Caco-2 (cell line): ENCODE measurements around the gene ARPP21. TPM values are rescaled to one million over a fixed set of nuclear protein-coding genes. Genes with fewer than 3 reads are reported as not detected.

Source experiments
- BruUV-seq: library from RNA; stranded (reverse); fragments of 400-500 nt; replicated peaks from 2 replicates; lab custom pipeline; 2021; lab: Mats Ljungman, UMichigan
- CTCF ChIA-PET: fragments of 300-600 bp; sonication (Branson Sonifier 250); formaldehyde crosslinking; loops from one replicate; lab custom pipeline; 2022; ENCODE audit warnings: antibody characterized with exemption; lab: Charles Lee
- POLR2A ChIA-PET: fragments of 300-600 bp; sonication (Branson Sonifier 250); formaldehyde crosslinking; loops from one replicate; lab custom pipeline; 2022; ENCODE audit warnings: antibody characterized with exemption; lab: Charles Lee
- DNase-seq, 2 experiments: peaks; one replicate each; pipeline versions ENCODE4 v3.0.0 to v3.0.0-alpha.2; 2020 to 2022
- H3K27me3 ChIP-seq: replicated peaks from 2 replicates; pipeline ENCODE4 v1.6.0; 2011; ENCODE audit warnings: low read length; ENCODE audit not compliant: control insufficient read depth, insufficient read depth
- H3K36me3 ChIP-seq: 2 replicates; pipeline ENCODE4 v1.5.1; 2011; ENCODE audit warnings: low read length; ENCODE audit not compliant: control insufficient read depth, insufficient read depth
- H3K4me1 ChIP-seq: fragments of 250-450 bp; sonication (Bioruptor Pico); 2 replicates; pipeline ENCODE4 v1.5.1; 2020; ENCODE audit warnings: mild to moderate bottlenecking
- H3K4me3 ChIP-seq: 2 replicates; pipeline ENCODE4 v1.5.1; 2011; ENCODE audit warnings: low read depth, mild to moderate bottlenecking, control low read depth, low read length
- H3K9me3 ChIP-seq: fragments of 250-450 bp; sonication (Bioruptor Pico); 2 replicates; pipeline ENCODE4 v1.5.1; 2020; ENCODE audit warnings: mild to moderate bottlenecking, moderate library complexity
- H3K27ac Mint-ChIP-seq: one replicate; pipeline ENCODE4 v1.8.0; 2022; ENCODE audit warnings: mixed read lengths; ENCODE audit not compliant: unreplicated experiment
- H3K27me3 Mint-ChIP-seq: one replicate; pipeline ENCODE4 v1.8.0; 2022; ENCODE audit warnings: mixed read lengths; ENCODE audit not compliant: insufficient read depth, unreplicated experiment
- H3K36me3 Mint-ChIP-seq: one replicate; pipeline ENCODE4 v1.8.0; 2022; ENCODE audit warnings: mild to moderate bottlenecking, mixed read lengths; ENCODE audit not compliant: insufficient read depth, unreplicated experiment
- H3K4me1 Mint-ChIP-seq: one replicate; pipeline ENCODE4 v1.8.0; 2022; ENCODE audit warnings: low read depth, mixed read lengths; ENCODE audit not compliant: unreplicated experiment
- H3K4me3 Mint-ChIP-seq: one replicate; pipeline ENCODE4 v1.8.0; 2022; ENCODE audit warnings: mild to moderate bottlenecking, moderate library complexity, mixed read lengths; ENCODE audit not compliant: unreplicated experiment
- H3K9me3 Mint-ChIP-seq: one replicate; pipeline ENCODE4 v1.8.0; 2022; ENCODE audit warnings: mixed read lengths; ENCODE audit not compliant: unreplicated experiment
- intact Hi-C: fragments of 100-400 bp; cut with micrococcal nuclease; formaldehyde crosslinking; loops from one replicate; pipeline ENCODE4 v1.10.0; 2022; ENCODE audit not compliant: unreplicated experiment
- total RNA-seq: library from RNA; stranded (reverse); gene quantifications from 2 replicates; pipeline ENCODE4 v1.2.3, GENCODE V29; 2022
- TF ChIP-seq, protein P1 (sequence below), 2 experiments: fragments of 200-600 bp in 1 of 2; IDR thresholded peaks; 1 replicate in 1 of 2; 2 replicates in 1 of 2; pipeline versions ENCODE4 v1.5.1 to v1.8.0; 2011 to 2022; ENCODE audit warnings: antibody characterized with exemption in 1 of 2, control low read depth in 1 of 2, inconsistent platforms in 1 of 2, low read depth in 1 of 2, low read length in 1 of 2, mild to moderate bottlenecking in 1 of 2, moderate library complexity in 1 of 2; ENCODE audit not compliant: insufficient read depth in 1 of 2, severe bottlenecking in 1 of 2, unreplicated experiment in 1 of 2

The ARPP21 gene
- total RNA-seq, 1 experiment from 2014 or later = not detected

DNA sequence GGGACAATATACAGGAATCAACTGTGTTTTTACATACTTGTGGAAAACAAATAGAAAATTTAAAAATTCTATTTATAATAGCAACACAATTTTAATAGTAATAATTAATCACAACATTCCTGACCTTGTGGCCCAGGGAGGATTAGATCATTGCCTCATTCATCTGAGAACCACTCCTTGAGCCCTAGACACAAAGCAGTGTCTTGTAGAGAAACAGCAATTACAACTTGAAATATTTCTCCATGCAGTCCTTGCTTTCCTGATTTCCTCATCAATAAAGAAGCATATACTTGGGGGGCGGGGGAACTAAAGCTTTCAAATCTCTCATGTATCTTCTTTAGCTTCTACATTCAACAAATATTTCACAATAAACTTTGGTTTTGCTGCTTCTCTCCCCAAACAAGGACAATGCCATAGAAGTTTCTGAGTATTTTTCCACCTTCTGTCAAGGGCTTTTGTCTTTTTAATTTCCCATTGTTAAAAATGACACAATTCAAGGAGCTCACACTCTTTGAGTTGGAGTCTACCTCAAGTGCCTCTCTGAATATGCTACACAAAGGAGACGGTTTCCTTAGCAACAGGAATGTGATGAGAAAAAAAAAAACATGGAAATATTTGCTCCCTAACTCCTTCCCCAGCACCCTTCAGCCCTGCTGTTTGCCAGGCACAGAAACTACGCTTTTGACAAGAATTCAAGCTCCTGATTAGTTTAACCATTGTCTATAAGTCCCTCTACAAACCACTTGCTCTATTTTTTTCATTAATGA lies 118.8 kb downstream of the ARPP21 start:
- Histone ChIP-seq H3K27me3 (no peaks in the 10 kb centered on the region), H3K9me3 (no peaks in the 10 kb centered on the region), H3K4me1 (no peaks in the 10 kb centered on the region), H3K4me3 (no peak overlapping the region), H3K36me3 (no peaks in the 10 kb centered on the region)
- H3K27ac Mint-ChIP-seq = no peak overlapping the region
- no peaks in the 10 kb centered on the region for H3K4me1 Mint-ChIP-seq
- H3K27me3 Mint-ChIP-seq = peaks cover 3% of the 10 kb centered on the region
- intact Hi-C loops = no loop called here
- CTCF ChIA-PET = no interaction called here
- no peaks in the 10 kb centered on the region for H3K9me3 Mint-ChIP-seq
- BruUV-seq = no TSS peak
- H3K4me3 Mint-ChIP-seq = no peak overlapping the region
- POLR2A ChIA-PET = no interaction called here
- H3K36me3 Mint-ChIP-seq = no peaks in the 10 kb centered on the region
- TF ChIP-seq, protein P1, sequence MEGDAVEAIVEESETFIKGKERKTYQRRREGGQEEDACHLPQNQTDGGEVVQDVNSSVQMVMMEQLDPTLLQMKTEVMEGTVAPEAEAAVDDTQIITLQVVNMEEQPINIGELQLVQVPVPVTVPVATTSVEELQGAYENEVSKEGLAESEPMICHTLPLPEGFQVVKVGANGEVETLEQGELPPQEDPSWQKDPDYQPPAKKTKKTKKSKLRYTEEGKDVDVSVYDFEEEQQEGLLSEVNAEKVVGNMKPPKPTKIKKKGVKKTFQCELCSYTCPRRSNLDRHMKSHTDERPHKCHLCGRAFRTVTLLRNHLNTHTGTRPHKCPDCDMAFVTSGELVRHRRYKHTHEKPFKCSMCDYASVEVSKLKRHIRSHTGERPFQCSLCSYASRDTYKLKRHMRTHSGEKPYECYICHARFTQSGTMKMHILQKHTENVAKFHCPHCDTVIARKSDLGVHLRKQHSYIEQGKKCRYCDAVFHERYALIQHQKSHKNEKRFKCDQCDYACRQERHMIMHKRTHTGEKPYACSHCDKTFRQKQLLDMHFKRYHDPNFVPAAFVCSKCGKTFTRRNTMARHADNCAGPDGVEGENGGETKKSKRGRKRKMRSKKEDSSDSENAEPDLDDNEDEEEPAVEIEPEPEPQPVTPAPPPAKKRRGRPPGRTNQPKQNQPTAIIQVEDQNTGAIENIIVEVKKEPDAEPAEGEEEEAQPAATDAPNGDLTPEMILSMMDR (IDR thresholded peaks at IDR 0.05; ENCODE audit: insufficient read depth in 1 of 2, low read depth in 1 of 2, low read length in 1 of 2, severe bottlenecking in 1 of 2, unreplicated experiment in 1 of 2) = no peak
- no peak for DNase-seq

DNA sequence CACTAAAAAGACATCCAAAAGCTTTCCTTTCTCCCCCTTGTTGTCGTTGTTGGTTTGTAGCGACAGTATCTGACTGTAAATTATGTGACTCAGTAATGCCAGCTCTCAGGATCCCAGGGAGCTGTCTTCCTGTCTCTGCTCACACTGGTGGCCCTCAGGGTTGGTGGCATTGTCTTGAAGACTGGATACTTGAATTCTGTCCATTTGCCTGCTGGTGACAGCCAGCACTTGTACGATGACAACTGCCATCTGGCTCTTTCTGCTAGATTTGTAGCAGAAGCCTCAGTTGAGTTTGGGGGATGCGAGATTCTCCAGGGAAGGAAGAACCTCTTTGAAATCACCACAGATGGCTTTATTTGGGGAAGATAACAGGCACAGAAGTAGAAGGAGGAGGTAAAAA lies 120.8 kb downstream of the ARPP21 start:
- Histone ChIP-seq H3K27me3 (no peaks in the 10 kb centered on the region), H3K9me3 (no peaks in the 10 kb centered on the region), H3K36me3 (no peaks in the 10 kb centered on the region), H3K4me3 (no peak overlapping the region), H3K4me1 (no peaks in the 10 kb centered on the region)
- Mint-ChIP-seq H3K27ac (no peak overlapping the region), H3K36me3 (no peaks in the 10 kb centered on the region), H3K4me1 (no peaks in the 10 kb centered on the region), H3K4me3 (no peak overlapping the region), H3K27me3 (no peaks in the 10 kb centered on the region), H3K9me3 (no peaks in the 10 kb centered on the region)
- intact Hi-C loops = no loop called here
- POLR2A ChIA-PET = no interaction called here
- TF ChIP-seq, protein P1 (IDR thresholded peaks at IDR 0.05; ENCODE audit: insufficient read depth in 1 of 2, low read depth in 1 of 2, low read length in 1 of 2, severe bottlenecking in 1 of 2, unreplicated experiment in 1 of 2) = no peak
- CTCF ChIA-PET = no interaction called here
- no TSS peak for BruUV-seq
- DNase-seq = no peak

DNA sequence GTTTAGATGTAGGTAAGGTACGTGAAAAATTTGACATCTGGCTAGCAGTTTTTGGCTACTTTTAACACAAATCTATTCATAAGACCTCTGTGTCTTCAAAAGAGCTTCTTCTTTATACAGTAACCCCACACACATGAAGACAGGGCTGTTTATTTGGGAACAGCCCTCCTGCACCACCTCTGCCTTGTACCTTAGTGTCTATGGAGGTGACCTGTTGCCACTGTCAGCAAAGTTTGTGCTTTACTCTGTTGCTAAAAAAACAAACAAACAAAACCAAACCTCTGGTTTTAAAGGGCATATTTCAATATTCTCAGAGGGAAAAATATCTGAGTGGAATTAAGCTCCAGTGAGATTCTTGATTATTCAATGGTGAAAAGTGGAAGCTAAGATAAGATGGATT lies 122.0 kb downstream of the ARPP21 start:
- no TSS peak for BruUV-seq
- Mint-ChIP-seq H3K36me3 (no peaks in the 10 kb centered on the region), H3K27me3 (no peaks in the 10 kb centered on the region), H3K9me3 (no peaks in the 10 kb centered on the region), H3K4me1 (no peaks in the 10 kb centered on the region), H3K4me3 (no peak overlapping the region), H3K27ac (no peak overlapping the region)
- intact Hi-C loops = no loop called here
- no peak for DNase-seq
- ChIA-PET CTCF (no interaction called here), POLR2A (no interaction called here)
- Histone ChIP-seq H3K4me1 (no peaks in the 10 kb centered on the region), H3K36me3 (no peaks in the 10 kb centered on the region), H3K9me3 (no peaks in the 10 kb centered on the region), H3K27me3 (no peaks in the 10 kb centered on the region), H3K4me3 (no peak overlapping the region)
- TF ChIP-seq, protein P1 (IDR thresholded peaks at IDR 0.05; ENCODE audit: insufficient read depth in 1 of 2, low read depth in 1 of 2, low read length in 1 of 2, severe bottlenecking in 1 of 2, unreplicated experiment in 1 of 2) = no peak
